ENCODE results near the gene GDPGP1. TPM values are rescaled to one million over a fixed set of nuclear protein-coding genes. Genes with fewer than 3 reads are reported as not detected.

The GDPGP1 gene
- total and polyA plus RNA-seq, 9 of the 15 experiments (the other 6 are each of a cell fraction or from before 2014, with no cell fraction given) = 0.78 to 6.1 (median 2.8) TPM

DNA sequence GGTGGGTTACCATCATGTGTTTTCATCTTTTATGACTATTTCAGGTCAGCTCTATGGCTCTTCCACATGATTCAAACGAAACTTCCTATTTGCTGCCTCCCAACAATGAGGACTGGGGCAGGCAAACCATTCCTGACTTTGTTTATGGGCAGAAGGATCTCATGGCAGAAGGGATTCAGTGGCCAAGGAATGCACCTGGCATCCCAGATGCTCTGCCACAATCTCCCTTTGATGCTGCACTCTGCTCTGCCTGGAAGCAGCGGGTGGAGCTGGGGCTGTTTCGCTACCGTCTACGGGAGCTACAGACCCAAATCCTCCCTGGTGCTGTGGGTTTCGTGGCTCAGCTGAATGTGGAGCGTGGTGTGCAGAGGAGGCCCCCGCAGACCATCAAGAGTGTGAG, 6.8 kb downstream of the GDPGP1 start:
- WGBS (ENCODE audit: insufficient coverage, low coverage, missing lambda C conversion rate) = 79% methylated on average over 8 of the region's 8 CpGs
- Histone ChIP-seq H4K20me1 (replicated peaks; ENCODE audit: control insufficient read depth, insufficient read depth, low read length) (no peaks in the 10 kb centered on the region), H3K79me2 (ENCODE audit: control insufficient read depth, insufficient read depth, low read length) (no peaks in the 10 kb centered on the region), H3K36me3 (ENCODE audit: control insufficient read depth, insufficient read depth, low read length) (peaks cover 19% of the 10 kb centered on the region; the same call in 2 of the 3 replicates), H3K27me3 (ENCODE audit: control insufficient read depth in 2 of 2, insufficient read depth in 2 of 2, low read length in 2 of 2) (no peaks in the 10 kb centered on the region), H3K27ac (ENCODE audit: extremely low read depth, low read depth, low read length) (peak overlapping the region; percentile 74; the same call in 1 of the 3 replicates), H2AFZ (ENCODE audit: low read depth, low read length) (peak overlapping the region; percentile 90), H3K4me2 (ENCODE audit: insufficient read depth, low read length) (peak overlapping the region; percentile 55), H3K9me1 (ENCODE audit: control insufficient read depth, insufficient read depth, low read length) (peaks cover 3% of the 10 kb centered on the region), H3K4me3 (no peak overlapping the region), H3K9ac (ENCODE audit: insufficient read depth in 1 of 2, low read depth in 2 of 2, low read length in 2 of 2) (peak overlapping the region in 1 of 2 experiments; percentile 82; a peak in 2 of 4 replicates), H3K4me1 (replicated peaks in 1 of 2; ENCODE audit: control insufficient read depth in 2 of 2, insufficient read depth in 2 of 2, low read length in 2 of 2) (peaks cover 21 to 27% of the 10 kb centered on the region in 2 experiments), H3K9me3 (replicated peaks; ENCODE audit: control insufficient read depth, insufficient read depth, low read depth, low read length) (no peaks in the 10 kb centered on the region)
- no TSS peak for BruUV-seq (replicated peaks)
- CTCF ChIA-PET (ENCODE audit: low intra/inter-chr PET ratio) = no interaction called here
- FAIRE-seq = no peak
- no peak; the same call in 2 of the 3 replicates for ATAC-seq
- intact Hi-C loops (cut with micrococcal nuclease) (no loop called here), in situ Hi-C loops (cut with MboI) (no loop called here)
- POLR2A ChIA-PET = interaction anchor here (0.5 to 2.2 kb wide), 6 partner anchors 9 to 645 kb away, joined by 3 to 13 read pairs (median 3); partner anchors contain the start of gene IDH2
- DNase-seq (ENCODE audit: extremely low read depth in 1 of 4, low spot score in 3 of 4) = no peak
- TF ChIP-seq, protein P1, sequence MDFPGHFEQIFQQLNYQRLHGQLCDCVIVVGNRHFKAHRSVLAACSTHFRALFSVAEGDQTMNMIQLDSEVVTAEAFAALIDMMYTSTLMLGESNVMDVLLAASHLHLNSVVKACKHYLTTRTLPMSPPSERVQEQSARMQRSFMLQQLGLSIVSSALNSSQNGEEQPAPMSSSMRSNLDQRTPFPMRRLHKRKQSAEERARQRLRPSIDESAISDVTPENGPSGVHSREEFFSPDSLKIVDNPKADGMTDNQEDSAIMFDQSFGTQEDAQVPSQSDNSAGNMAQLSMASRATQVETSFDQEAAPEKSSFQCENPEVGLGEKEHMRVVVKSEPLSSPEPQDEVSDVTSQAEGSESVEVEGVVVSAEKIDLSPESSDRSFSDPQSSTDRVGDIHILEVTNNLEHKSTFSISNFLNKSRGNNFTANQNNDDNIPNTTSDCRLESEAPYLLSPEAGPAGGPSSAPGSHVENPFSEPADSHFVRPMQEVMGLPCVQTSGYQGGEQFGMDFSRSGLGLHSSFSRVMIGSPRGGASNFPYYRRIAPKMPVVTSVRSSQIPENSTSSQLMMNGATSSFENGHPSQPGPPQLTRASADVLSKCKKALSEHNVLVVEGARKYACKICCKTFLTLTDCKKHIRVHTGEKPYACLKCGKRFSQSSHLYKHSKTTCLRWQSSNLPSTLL (IDR thresholded peaks at IDR 0.05) = no peak
- TF ChIP-seq ZNF699 (CRISPR knock-in tag; IDR thresholded peaks at IDR 0.05; ENCODE audit: insufficient replicate concordance) = no peak
- no peak for TF ChIP-seq CSDE1 (IDR thresholded peaks at IDR 0.05)
- TF ChIP-seq ZNF133 (CRISPR knock-in tag; IDR thresholded peaks at IDR 0.05) = no peak
- TF ChIP-seq, protein P2, sequence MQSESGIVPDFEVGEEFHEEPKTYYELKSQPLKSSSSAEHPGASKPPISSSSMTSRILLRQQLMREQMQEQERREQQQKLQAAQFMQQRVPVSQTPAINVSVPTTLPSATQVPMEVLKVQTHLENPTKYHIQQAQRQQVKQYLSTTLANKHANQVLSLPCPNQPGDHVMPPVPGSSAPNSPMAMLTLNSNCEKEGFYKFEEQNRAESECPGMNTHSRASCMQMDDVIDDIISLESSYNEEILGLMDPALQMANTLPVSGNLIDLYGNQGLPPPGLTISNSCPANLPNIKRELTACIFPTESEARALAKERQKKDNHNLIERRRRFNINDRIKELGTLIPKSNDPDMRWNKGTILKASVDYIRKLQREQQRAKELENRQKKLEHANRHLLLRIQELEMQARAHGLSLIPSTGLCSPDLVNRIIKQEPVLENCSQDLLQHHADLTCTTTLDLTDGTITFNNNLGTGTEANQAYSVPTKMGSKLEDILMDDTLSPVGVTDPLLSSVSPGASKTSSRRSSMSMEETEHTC (IDR thresholded peaks at IDR 0.05) = no peak
- no peak for TF ChIP-seq PRMT5 (CRISPR knock-in tag; IDR thresholded peaks at IDR 0.05)
- TF ChIP-seq, protein P3, sequence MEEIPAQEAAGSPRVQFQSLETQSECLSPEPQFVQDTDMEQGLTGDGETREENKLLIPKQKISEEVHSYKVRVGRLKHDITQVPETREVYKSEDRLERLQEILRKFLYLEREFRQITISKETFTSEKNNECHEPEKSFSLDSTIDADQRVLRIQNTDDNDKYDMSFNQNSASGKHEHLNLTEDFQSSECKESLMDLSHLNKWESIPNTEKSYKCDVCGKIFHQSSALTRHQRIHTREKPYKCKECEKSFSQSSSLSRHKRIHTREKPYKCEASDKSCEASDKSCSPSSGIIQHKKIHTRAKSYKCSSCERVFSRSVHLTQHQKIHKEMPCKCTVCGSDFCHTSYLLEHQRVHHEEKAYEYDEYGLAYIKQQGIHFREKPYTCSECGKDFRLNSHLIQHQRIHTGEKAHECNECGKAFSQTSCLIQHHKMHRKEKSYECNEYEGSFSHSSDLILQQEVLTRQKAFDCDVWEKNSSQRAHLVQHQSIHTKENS (CRISPR knock-in tag; IDR thresholded peaks at IDR 0.05) = no peak
- TF ChIP-seq CBFB (CRISPR knock-in tag; IDR thresholded peaks at IDR 0.05) = no peak

Data from K562 (cell line).